ENCODE data around the gene AAK1.

The AAK1 gene

DNA sequence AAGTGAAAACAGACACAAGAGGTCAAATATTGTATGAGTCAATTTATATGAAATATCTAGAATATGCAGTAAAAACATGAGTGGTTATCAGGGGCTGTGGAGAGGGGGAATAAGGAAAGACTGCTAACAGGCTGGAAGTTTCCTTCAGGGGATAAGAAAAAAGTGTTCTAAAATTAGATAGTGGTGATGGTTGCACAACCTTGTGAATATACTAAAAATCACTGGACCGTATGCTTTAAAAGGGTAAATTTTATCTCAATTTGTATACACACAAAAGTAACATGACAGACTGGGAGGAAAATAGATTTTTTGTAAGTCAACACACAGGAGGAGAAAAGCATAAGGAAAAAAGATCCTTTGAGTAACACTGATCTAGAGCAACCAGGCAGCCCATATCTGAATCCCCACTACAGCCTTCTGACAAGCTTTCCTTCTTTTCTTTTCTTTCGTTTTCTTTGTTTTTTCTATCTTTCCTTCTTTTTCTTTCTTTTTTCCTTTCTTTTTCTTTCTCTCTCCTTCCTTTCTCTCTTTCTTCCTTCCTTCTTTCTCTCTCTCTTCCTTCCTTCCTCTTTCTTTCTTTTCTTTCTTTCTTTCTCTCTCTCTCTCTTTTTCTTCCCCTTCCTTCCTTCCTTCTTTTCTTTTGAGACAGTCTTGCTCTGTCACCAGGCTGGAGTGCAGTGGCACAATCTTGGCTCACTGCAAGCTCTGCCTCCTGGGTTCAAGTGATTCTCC, 95.4 kb downstream of the AAK1 start:
- TF ChIP-seq, protein P1, sequence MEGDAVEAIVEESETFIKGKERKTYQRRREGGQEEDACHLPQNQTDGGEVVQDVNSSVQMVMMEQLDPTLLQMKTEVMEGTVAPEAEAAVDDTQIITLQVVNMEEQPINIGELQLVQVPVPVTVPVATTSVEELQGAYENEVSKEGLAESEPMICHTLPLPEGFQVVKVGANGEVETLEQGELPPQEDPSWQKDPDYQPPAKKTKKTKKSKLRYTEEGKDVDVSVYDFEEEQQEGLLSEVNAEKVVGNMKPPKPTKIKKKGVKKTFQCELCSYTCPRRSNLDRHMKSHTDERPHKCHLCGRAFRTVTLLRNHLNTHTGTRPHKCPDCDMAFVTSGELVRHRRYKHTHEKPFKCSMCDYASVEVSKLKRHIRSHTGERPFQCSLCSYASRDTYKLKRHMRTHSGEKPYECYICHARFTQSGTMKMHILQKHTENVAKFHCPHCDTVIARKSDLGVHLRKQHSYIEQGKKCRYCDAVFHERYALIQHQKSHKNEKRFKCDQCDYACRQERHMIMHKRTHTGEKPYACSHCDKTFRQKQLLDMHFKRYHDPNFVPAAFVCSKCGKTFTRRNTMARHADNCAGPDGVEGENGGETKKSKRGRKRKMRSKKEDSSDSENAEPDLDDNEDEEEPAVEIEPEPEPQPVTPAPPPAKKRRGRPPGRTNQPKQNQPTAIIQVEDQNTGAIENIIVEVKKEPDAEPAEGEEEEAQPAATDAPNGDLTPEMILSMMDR (IDR thresholded peaks at IDR 0.05), result no peak
- H3K27ac ChIP-seq, result no peak overlapping the region
- no peak for DNase-seq (ENCODE audit: low spot score)
- H3K4me3 ChIP-seq, result no peak overlapping the region

DNA sequence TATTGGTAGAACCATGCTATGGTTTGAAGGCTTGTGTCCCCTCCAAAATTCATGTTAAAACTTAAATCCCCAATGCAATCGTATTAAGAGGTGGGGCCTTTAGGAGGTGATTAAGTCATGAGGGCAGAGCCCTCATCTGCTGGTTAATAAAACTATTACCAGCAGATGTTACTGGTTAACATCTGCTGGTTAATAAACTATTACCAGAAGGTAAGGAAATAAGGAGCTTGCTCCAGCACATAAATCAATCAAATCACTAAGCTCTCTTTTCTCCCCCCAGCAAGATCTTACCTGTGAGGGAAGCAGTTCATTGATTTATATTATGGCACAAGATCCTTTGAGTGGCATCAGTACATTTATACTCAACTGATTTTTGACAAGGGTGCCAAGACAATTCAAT, 96.9 kb downstream of the AAK1 start:
- Histone ChIP-seq H3K27ac (no peak overlapping the region), H3K4me3 (no peak overlapping the region)
- TF ChIP-seq, protein P1 (IDR thresholded peaks at IDR 0.05), result no peak
- no peak for DNase-seq (ENCODE audit: low spot score)

DNA sequence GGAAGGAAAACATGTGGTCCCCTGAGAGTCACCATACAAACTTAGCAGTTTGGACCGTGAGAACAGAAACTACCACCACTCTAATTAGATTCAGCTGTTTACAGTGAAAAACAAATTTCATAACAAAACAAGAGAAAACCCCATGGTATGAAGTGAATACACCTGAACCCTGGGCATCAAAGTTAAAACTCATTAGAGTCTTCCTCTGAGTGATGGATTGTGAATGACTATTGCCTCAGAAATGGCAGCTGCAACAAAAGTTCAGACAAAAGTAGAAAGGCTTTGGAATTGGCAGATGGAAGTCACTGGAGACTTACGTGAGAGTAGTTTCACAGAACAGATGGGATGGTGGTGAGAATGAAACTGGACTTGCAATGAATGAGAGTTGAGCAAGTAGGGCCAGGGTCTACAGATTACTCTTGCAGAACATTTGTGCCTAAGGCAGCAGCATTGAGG, 98.0 kb downstream of the AAK1 start:
- Histone ChIP-seq H3K27ac (no peak overlapping the region), H3K4me3 (no peak overlapping the region)
- no peak for DNase-seq (ENCODE audit: low spot score)

DNA sequence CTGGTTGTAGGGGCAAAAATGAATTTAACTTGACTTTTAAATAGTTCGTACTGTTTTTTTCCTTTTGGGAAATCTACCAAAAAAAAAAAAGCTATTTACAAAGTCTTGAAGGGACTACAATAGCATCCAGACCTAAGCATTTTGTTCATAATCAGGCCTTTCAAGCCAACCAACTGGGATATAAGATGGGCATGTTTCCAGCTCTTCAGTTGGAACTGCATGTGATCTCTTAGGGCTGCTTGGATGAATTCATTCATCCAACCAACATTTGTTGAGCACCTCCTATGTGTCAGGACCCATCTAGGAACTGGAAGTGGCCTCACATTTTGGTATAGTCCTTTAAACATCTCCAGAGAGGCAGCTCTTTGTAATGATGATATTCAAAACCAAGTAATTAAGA, 98.6 kb downstream of the AAK1 start:
- Histone ChIP-seq H3K27ac (no peak overlapping the region), H3K4me3 (no peak overlapping the region)
- DNase-seq (ENCODE audit: low spot score), result no peak
- TF ChIP-seq, protein P1 (IDR thresholded peaks at IDR 0.05), result no peak

More for the DNA sequence above, 98.0 kb downstream of the AAK1 start:
- TF ChIP-seq, protein P1 (IDR thresholded peaks at IDR 0.05), result no peak

DNA sequence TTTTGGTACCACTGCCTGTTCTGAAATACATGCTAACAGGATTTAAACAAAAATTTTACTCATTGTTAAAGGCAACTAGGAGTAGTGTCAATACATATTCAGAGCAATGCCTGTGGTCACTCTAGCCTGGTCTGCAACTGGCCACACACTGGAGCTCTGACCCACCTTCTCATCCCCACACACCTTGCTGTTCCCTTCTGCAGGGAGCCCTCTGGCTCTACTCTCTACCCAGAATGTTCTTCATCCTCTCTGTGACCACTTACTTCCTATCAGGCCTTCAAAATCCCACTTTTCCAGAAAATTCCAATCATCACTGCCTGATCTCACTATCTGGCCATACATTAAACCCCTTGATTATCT, 104.0 kb downstream of the AAK1 start:
- no peak for DNase-seq (ENCODE audit: low spot score)
- no peak overlapping the region for H3K4me3 ChIP-seq
- H3K27ac ChIP-seq, result no peak overlapping the region
- TF ChIP-seq, protein P1 (IDR thresholded peaks at IDR 0.05), result no peak

DNA sequence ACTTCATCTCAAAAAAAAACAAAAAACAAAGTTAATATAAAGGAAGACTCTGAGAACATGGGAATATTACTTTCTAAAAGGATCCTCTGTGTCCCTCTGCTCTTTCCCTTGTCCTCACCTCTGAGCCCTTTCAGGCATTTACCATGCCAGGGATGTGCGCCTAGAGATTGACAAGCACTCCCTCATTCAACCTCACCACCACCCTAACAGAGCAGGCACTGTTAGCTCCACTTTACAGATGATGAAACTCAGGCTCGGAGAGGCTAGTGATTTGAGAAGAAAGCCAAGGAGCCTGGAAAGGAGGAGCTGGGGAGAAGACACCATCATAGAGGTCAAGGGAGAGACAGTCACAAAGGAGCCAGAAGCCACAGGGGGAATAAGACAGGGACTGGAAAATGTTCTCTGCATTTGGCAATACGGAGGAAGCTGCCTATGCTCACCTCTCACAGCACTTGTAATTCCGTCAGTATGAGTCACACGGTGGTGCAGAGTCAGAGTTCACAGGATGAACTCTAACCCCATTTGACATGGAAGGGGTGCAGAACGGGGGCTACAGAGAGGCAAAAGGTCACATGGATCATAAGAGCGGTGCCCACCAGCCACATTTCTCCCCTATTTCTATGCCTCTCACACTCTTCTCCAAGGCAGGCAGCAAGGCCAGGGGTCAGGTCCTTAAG, 104.5 kb downstream of the AAK1 start:
- H3K4me3 ChIP-seq, result no peak overlapping the region
- no peak for DNase-seq (ENCODE audit: low spot score)
- H3K27ac ChIP-seq, result no peak overlapping the region
- TF ChIP-seq, protein P1 (IDR thresholded peaks at IDR 0.05), result no peak

DNA sequence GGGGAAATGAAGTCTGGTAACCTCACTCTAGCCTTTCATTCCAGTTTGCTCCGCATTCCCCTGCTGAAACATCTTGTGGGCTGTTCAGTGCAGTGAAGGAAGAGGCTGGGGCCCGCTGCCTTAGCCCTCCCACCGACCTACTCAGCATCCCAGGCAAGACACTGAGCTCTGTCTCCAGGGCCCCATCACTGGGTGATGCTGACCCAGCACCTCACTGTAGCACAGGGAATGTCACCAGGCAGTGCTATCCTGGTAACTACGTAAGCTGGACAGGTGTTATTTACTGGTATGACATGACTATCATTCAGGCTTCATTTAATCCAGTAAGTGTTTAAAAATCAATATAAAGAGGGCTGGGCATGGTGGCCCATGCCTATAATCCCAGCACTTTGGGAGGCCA, 105.3 kb downstream of the AAK1 start:
- H3K4me3 ChIP-seq, result no peak overlapping the region
- TF ChIP-seq, protein P1 (IDR thresholded peaks at IDR 0.05), result no peak
- DNase-seq (ENCODE audit: low spot score), result no peak
- H3K27ac ChIP-seq, result no peak overlapping the region
